GM20000 (cell line): ENCODE results near the gene ANO4.
"Not testable (repeated sequence)": the region's sequence is repeated elsewhere in the genome, so short reads cannot be mapped to it uniquely, and the experiment has no call there.

Source experiments
- DNase-seq: peaks from one replicate; pipeline ENCODE4 v3.0.0; 2012; ENCODE audit warnings: low spot score
- TF ChIP-seq, protein P1 (sequence below): IDR thresholded peaks from 2 replicates; pipeline ENCODE4 v1.5.1; 2012; ENCODE audit warnings: mild to moderate bottlenecking, control low read depth; ENCODE audit errors: extremely low read depth, missing control alignments

ANO4 gene

DNA sequence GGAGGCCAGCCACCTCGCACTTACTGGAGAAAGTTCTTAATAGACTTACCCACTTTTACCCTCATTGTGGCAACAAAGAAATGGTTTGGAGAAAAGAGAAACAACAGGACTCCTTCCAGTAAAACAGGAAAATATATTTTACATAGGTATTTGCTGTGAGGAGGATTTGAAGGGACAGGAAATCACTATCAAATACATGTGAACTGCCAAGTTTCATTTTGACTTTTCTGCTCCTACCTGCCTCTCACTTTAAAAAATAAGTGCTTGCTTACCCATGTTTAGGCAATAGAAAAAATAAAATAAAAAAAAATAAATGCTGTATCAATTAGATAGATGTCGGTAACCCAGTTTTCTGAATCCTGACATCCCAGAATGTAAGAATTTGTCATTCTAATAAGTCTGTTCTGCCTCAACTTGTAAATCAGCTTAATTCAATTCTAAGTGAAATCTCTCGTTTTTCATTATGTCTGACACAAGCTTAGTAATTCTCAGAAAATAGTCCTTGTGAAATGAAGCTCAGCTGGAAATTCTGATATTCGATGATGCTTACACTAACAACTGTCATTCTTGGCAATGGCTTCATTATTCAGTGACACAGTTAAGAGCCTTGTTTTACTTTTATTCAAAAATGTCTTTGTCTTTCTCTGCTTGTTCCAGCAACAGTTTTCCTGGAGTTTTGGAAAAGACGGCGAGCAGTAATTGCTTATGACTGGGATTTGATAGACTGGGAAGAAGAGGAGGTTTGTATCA is 284.1 kb downstream of the ANO4 start:
- TF ChIP-seq, protein P1, sequence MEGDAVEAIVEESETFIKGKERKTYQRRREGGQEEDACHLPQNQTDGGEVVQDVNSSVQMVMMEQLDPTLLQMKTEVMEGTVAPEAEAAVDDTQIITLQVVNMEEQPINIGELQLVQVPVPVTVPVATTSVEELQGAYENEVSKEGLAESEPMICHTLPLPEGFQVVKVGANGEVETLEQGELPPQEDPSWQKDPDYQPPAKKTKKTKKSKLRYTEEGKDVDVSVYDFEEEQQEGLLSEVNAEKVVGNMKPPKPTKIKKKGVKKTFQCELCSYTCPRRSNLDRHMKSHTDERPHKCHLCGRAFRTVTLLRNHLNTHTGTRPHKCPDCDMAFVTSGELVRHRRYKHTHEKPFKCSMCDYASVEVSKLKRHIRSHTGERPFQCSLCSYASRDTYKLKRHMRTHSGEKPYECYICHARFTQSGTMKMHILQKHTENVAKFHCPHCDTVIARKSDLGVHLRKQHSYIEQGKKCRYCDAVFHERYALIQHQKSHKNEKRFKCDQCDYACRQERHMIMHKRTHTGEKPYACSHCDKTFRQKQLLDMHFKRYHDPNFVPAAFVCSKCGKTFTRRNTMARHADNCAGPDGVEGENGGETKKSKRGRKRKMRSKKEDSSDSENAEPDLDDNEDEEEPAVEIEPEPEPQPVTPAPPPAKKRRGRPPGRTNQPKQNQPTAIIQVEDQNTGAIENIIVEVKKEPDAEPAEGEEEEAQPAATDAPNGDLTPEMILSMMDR = no peak
- no peak for DNase-seq

- TF ChIP-seq, protein P1 = no peak
These were observed 288.1 kb downstream of the ANO4 start for GRCh38 chr12:101082706-101083105.

GRCh38 chr12:101086490-101087135 is 292.0 kb downstream of the ANO4 start:
- no peak for DNase-seq
- TF ChIP-seq, protein P1 = no peak

More at GRCh38 chr12:101082706-101083105, 288.1 kb downstream of the ANO4 start:
- DNase-seq = no peak

DNA sequence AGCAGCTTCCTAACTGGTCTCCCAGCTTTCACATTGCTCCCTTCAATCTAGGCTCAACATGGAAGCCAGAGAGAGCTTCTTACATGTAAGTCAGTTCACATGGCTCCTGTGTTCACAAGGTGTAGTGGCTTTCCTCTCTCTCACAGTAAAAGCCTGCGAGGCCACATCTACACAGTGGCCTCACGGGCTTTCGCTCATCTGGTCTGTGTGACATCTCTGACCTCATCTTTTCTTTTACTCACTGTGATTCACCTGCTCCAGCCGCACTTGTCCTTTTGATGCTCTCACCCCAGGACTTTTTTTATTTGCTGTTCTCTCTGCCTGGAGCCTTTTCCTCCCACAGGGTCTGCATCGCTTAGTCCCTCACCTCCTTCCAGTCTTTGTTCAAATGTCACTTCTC is 293.3 kb downstream of the ANO4 start:
- TF ChIP-seq, protein P1 = no peak
- no peak for DNase-seq

- no peak for DNase-seq
- TF ChIP-seq, protein P1 = no peak
These were observed 294.7 kb downstream of the ANO4 start for GRCh38 chr12:101089271-101089670.

DNA sequence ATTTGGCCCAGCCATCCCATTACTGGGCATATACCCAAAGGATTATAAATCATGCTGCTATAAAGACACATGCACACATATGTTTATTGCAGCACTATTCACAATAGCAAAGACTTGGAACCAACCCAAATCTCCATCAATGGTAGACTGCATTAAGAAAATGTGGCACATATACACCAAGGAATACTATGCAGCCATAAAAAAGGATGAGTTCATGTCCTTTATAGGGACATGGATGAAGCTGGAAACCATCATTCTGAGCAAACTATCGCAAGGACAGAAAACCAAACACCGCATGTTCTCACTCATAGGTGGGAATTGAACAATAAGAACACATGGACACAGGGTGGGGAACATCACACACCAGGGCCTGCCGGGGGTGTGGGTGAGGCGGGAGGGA is 295.6 kb downstream of the ANO4 start:
- DNase-seq = not testable (repeated sequence)

- TF ChIP-seq, protein P1 = no peak
- no peak for DNase-seq
These were observed 303.4 kb downstream of the ANO4 start for GRCh38 chr12:101097829-101098580.
